ENCODE results near the gene MED4.

Gene MED4

GRCh38 chr13:48094781-48095502, at the start of gene MED4:
Gene MED4 (minus strand): TSS chr13:48095104. CDS start chr13:48095078, 26 bp downstream.
- DNase-seq (ENCODE audit: low read depth, low spot score) = peak; percentile 54
- H3K27ac ChIP-seq = peak within 1 kb of the TSS; percentile 28

DNA sequence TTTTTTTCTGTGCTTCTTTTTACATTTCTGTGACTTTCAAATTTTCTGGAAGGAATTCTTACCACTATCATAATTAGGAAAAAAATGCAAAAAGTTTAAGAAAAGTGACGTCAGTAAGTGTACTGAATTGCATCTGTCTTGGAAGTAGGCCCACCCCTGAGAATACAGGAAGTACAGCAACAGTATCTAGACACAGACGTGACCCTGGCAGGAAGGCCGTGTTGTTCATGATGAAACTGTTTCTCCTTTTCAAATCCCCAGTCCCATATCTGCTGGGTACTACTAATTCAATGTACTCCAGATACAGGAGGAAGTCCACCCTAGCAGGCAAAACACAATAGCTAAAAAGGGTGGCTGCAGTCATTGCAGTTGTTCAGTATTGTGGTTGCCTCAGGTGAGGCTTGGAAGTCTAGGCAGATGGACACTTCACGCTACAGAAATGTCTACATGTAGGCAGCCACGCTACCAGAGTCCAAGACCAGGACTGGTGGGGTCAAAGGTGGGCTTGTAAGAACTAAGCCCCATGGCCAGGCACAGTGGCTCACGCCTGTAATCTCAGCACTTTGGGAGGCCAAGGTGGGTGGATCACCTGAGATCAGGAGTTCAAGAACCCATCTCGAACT, 49.6 kb upstream of the MED4 start:
- DNase-seq (ENCODE audit: low read depth, low spot score) = no peak

DNA sequence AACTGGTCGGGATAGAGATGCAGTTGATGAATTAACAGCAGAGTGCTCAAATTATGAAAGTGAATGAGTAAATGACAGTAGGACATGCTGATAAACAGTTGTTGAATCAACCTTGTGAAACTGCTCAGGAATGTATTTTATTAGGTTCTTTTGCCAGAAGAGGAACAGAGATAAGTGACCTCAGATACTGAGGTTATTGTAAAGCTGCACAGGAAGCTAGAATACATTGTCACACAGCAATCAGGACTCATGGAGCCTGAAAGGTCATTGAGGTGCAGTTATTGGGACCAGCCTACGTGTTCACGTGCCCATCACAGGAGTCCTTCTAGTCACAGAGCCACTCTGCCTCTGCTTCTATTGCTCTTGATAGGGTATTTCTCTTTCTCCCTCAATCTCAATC, 47.5 kb upstream of the MED4 start:
- H3K27ac ChIP-seq = no peak overlapping the region
- DNase-seq (ENCODE audit: low read depth, low spot score) = no peak

More for the DNA sequence above, 49.6 kb upstream of the MED4 start:
- H3K27ac ChIP-seq = no peak overlapping the region

DNA sequence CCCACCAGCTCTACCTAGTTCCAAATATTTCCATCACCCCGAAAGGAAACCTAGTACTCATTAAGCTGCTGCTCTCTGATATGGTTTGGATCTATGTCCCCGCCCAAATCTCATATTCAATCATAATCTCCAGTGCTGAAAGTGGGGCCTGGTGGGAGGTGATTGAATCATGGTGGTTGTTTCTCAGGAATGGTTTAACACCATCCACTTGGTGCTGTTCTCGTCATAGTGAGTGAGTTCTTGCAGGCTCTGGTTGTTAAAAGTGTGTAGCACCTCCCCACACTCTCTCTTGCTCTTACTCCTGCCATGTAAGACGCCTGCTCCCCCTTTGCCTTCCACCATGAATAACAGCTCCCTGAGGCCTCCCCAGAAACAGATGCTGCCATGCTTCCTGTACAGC, 43.4 kb upstream of the MED4 start:
- no peak for DNase-seq (ENCODE audit: low read depth, low spot score)
- no peak overlapping the region for H3K27ac ChIP-seq

GRCh38 chr13:48132961-48133360, 38.1 kb upstream of the MED4 start:
- H3K27ac ChIP-seq = no peak overlapping the region
- DNase-seq (ENCODE audit: low read depth, low spot score) = no peak

- peak; percentile 20 for DNase-seq (ENCODE audit: low read depth, low spot score)
Measured at GRCh38 chr13:48131533-48131932, 36.6 kb upstream of the MED4 start.

DNA sequence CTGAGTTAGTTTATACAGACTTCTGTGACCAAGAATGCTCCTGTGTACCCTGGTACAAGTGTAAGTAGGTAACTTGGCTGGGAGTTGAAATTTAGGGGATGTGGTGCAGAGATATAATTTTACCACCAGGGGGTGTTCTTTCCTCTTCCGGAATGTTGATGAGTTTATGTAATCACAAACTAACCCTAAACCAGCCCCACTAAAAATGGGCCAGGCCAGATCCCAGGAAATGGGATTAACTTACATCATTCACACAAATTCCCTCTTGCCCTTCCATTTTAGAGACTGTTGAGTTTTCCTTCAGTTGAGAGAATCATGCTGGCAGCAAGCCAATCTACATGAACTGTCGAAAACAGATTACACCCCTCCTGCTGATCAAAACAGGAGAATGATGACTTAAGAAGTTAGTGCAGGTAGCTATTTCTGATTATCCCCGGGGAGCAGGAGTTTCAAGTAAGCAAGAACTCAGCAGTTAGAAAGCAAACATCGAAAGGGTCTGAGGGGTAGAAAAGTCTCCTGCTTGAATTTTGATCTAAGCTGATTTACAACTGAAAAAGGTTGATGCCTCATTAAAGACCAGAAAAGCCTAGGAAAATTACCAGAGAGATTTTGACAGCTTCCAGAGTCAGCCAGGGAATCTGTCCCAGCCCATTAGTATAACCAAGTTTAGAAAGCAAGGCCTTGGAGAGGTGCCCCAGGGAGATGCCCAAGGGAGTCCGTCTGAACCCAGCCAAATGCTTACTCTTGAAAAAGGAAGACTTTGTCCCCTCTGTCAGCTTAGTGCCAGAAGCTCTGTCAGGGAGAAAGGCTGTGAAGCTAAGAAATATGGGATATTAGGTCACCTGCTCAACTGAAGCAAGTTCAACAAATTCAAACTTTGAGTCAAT, 32.3 kb upstream of the MED4 start:
- H3K27ac ChIP-seq = peak overlapping the region; percentile 47
- no peak for DNase-seq (ENCODE audit: low read depth, low spot score)

More at GRCh38 chr13:48131533-48131932, 36.6 kb upstream of the MED4 start:
- H3K27ac ChIP-seq = peak overlapping the region; percentile 47

- H3K27ac ChIP-seq = no peak overlapping the region
- DNase-seq (ENCODE audit: low read depth, low spot score) = no peak
Measured at GRCh38 chr13:48125794-48126228, 30.9 kb upstream of the MED4 start.

DNA sequence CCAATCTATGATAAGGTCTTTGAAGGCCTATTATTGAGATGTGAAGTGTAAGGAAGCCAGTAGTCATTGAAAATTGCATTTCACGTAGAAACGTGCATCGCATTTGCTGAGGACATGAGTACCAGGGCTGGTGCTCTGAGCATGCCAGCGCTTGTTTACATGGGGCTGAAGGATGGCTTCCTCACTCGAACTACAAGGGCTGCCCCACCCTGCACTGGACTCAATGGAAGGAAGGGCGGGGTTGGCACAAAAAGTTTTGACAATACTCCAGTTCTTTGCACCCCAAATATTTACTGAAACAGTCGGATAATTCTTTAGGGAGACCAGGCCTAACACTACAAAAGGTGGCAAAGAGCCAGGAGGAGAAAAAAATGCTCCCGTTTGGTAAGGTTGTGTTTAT, 28.9 kb upstream of the MED4 start:
- no peak for DNase-seq (ENCODE audit: low read depth, low spot score)
- H3K27ac ChIP-seq = no peak overlapping the region

GRCh38 chr13:48121733-48122132, 26.8 kb upstream of the MED4 start:
- no peak overlapping the region for H3K27ac ChIP-seq
- DNase-seq (ENCODE audit: low read depth, low spot score) = no peak

- no peak overlapping the region for H3K27ac ChIP-seq
- no peak for DNase-seq (ENCODE audit: low read depth, low spot score)
Measured at GRCh38 chr13:48120241-48120640, 25.3 kb upstream of the MED4 start.

- H3K27ac ChIP-seq = no peak overlapping the region
- no peak for DNase-seq (ENCODE audit: low read depth, low spot score)
Measured at GRCh38 chr13:48118030-48118429, 23.1 kb upstream of the MED4 start.

- DNase-seq (ENCODE audit: low read depth, low spot score) = no peak
- no peak overlapping the region for H3K27ac ChIP-seq
Measured at GRCh38 chr13:48116808-48117207, 21.9 kb upstream of the MED4 start.

- peak overlapping the region; percentile 59 for H3K27ac ChIP-seq
Measured at GRCh38 chr13:48113756-48114130, 18.8 kb upstream of the MED4 start.

DNA sequence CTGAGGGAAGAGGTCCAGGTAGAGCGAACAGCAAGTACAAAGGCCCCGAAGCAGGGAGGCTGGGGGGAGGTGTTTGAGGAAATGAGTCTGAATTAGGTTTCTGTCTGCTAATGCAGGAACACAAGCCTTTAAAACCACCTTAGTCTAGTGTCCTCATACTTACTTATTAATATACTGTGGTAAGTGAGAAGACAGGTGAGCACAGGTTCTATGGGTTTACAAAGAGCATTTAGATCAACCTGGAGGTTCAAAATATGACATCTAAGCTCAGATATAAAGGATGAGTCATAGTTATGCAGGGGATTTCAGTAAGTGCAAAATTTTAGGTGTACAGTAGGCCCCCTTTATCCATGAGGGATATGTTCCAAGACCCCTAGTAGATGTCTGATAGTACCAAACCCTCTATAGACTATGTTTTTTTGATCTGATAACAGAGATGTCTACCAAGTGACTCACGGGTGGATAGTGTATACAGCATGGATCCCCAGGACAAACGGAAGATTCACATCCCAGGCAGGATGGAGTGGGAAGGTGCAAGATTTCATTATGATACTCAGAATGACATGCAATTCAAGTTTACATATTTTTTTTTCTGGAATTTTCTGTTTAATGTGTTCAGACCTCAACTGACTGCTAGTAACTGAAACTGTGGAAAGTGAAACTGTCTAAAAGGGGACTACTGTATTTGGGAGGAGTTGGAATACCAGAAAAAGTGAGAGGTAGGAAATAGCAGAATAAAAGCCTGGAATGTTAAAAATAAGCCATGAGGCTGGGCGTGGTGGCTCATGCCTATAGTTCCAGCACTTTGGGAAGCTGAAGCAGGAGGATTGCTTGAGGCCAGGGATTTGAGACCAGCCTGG, 18.2 kb upstream of the MED4 start:
- DNase-seq (ENCODE audit: low read depth, low spot score) = no peak
- H3K27ac ChIP-seq = peak overlapping the region; percentile 59

More at GRCh38 chr13:48113756-48114130, 18.8 kb upstream of the MED4 start:
- no peak for DNase-seq (ENCODE audit: low read depth, low spot score)

DNA sequence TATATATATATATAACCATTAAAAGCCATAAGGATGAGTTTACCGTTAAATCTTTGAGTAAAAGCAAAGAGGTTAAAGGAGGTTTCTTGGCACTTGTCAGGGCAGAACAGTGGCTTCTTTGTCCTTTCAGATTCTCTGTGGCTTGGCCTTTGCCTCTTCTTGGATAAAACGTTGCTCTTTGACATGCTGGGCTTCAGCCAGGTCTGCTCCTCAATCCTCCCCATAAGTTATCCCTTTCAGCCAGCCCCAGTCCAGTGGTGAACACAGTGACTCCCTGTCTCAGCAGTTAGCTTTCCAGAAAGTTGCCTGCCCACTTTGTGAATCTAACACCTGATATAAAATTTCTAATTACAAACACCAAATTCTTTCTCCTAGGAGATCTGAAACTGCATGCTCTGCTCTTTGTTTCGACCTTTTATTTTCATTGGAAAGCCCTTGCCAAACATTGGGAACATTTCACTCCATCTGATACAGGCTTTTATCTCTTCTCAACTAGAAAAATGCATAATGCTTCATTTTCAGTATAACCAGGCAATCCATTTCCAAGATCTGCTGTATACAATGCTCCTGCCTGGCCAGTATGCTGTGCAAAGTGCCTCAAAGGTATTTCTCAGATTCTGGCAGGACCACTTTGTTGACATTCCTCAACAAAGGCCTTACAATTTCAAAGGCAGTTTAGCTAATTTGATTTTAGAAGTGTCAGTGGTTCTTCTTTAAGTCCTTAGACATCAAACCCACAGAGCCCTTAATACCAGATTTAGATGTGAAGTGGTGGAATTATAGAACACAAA, 16.2 kb upstream of the MED4 start:
- no peak overlapping the region for H3K27ac ChIP-seq
- no peak for DNase-seq (ENCODE audit: low read depth, low spot score)

DNA sequence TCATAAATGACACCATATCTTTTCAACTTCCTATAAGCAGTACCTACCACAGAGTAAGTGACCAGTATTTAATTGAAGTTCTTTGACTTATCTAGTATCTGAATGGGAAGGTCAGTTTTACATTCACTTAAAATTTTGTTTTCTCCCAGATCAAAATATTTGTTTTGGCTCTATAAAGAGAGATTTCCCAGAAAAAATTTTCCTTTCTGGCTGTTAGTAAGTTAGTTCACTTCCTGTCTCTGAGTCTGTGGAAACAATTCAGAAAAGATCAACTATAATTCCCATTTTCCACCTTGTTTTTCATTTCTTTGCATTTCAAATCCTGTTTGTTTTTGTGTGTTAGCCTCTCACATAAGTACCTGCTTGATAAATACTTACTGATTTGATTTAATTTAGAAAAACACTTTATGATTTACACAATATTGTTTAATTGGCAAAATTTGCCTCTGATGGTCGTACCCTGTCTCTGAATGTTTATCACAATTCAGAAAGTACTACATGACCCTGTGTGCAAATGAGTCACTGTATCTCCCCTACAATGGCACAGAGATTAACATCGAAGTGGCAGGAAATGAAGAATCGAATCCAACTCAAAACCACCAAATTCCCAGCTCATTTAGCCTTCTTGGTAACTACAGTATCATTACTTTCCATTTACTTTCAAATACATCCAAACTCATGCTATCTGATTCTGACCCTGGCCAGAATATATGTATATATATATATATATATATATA, 15.4 kb upstream of the MED4 start:
- H3K27ac ChIP-seq = no peak overlapping the region
- DNase-seq (ENCODE audit: low read depth, low spot score) = no peak

GRCh38 chr13:48108106-48108505, 13.2 kb upstream of the MED4 start:
- no peak overlapping the region for H3K27ac ChIP-seq
- DNase-seq (ENCODE audit: low read depth, low spot score) = no peak

- no peak for DNase-seq (ENCODE audit: low read depth, low spot score)
Measured at GRCh38 chr13:48097793-48098192, 2.9 kb upstream of the MED4 start.

More at GRCh38 chr13:48097793-48098192, 2.9 kb upstream of the MED4 start:
- no peak overlapping the region for H3K27ac ChIP-seq
